Keratinocyte (primary cell): Measurements from ENCODE around the gene MAGEA10.

ENCODE experiments used
- EZH2 ChIP-seq: IDR thresholded peaks from one replicate; pipeline ENCODE4 v1.6.1; 2012; ENCODE audit warnings: inconsistent platforms, mild to moderate bottlenecking, low read length, moderate library complexity
- TF ChIP-seq, protein P1 (sequence below), 3 experiments: IDR thresholded peaks in 1 of 3; conservative IDR thresholded peaks in 1 of 3; optimal IDR thresholded peaks in 1 of 3; 2 replicates in 2 of 3; 3 replicates in 1 of 3; pipeline versions ENCODE3 to v1.5.1; 2011; ENCODE audit warnings: low read length in 3 of 3, mild to moderate bottlenecking in 3 of 3, moderate library complexity in 2 of 3, control low read depth in 1 of 3, inconsistent platforms in 1 of 3; ENCODE audit not compliant: insufficient read depth in 2 of 3; ENCODE audit errors: extremely low read depth in 1 of 3

DNA sequence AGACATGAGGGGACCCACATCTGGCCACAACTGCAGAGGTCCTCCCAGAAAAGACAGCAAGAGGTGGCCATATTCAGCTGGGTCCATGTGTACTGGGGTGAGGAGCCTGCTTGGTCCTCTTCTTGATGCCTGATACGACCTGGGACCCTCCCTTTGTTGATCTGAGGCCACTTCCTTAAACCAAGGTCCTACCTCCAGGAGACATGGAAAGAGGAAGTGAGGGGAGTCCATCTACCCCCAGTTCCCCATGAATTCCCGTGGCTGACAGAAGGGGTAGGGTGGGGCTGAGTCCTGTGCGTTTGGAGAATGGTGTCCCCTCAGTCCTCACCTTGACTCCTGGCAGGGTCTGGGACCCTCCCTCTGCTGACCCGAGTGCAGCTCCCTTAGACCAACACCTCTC, 2.1 kb downstream of the MAGEA10 start:
- TF ChIP-seq, protein P1, sequence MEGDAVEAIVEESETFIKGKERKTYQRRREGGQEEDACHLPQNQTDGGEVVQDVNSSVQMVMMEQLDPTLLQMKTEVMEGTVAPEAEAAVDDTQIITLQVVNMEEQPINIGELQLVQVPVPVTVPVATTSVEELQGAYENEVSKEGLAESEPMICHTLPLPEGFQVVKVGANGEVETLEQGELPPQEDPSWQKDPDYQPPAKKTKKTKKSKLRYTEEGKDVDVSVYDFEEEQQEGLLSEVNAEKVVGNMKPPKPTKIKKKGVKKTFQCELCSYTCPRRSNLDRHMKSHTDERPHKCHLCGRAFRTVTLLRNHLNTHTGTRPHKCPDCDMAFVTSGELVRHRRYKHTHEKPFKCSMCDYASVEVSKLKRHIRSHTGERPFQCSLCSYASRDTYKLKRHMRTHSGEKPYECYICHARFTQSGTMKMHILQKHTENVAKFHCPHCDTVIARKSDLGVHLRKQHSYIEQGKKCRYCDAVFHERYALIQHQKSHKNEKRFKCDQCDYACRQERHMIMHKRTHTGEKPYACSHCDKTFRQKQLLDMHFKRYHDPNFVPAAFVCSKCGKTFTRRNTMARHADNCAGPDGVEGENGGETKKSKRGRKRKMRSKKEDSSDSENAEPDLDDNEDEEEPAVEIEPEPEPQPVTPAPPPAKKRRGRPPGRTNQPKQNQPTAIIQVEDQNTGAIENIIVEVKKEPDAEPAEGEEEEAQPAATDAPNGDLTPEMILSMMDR (optimal IDR thresholded peaks at IDR 0.05 in 1 of 3, IDR thresholded peaks at IDR 0.05 in 1 of 3, conservative IDR thresholded peaks at IDR 0.05 in 1 of 3; ENCODE audit: extremely low read depth in 1 of 3, insufficient read depth in 2 of 3, low read length in 3 of 3), result no peak
- TF ChIP-seq EZH2, result no peak
